CD4-positive, alpha-beta T cell treated with Interleukin-10 for 1 hour (primary cell): ENCODE results near the gene STAB1.

Source experiments
- DNase-seq: peaks from one replicate; pipeline ENCODE4 v3.0.0-alpha.2; 2020

The STAB1 gene

DNA sequence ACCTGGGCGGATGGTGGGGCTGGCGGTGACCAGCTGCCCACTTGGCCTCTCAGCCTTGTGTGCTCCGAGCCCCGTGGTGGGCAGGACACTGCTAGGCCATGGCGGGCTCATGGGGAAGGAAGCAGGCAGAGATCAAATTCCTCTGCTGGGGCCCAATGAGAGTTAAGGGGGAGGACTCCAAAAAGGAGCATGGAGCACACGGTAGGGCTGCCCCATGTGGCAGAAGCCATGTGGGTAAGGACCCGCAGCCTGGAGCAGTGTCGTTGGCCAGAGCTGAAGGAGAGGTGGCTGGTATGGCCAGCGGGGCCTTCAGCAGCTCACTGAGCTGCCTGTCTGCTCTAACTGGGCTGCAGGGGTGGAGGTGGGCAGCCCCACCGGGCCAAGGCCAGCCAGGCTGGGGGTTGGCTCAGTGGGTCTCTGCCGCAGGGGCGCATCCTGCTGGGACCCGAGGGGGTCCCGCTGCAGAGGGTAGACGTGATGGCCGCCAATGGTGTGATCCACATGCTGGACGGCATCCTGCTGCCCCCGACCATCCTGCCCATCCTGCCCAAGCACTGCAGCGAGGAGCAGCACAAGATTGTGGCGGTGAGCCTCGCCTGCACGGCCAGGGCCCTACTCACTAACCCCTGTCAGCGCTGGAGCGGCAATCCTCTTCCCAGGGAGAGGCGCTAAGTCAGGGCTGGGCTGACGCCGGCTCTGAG lies 11.3 kb downstream of the STAB1 start:
- no peak for DNase-seq

- DNase-seq = no peak
Observed at GRCh38 chr3:52507359-52507758, 12.2 kb downstream of the STAB1 start.

GRCh38 chr3:52509753-52510328 lies 14.7 kb downstream of the STAB1 start:
- no peak for DNase-seq

GRCh38 chr3:52511509-52511908 lies 16.4 kb downstream of the STAB1 start:
- no peak for DNase-seq

GRCh38 chr3:52512105-52512504 lies 17.0 kb downstream of the STAB1 start:
- DNase-seq = no peak

- DNase-seq = no peak
Observed at GRCh38 chr3:52512727-52513126, 17.6 kb downstream of the STAB1 start.

GRCh38 chr3:52513281-52513680 lies 18.1 kb downstream of the STAB1 start:
- DNase-seq = no peak

DNA sequence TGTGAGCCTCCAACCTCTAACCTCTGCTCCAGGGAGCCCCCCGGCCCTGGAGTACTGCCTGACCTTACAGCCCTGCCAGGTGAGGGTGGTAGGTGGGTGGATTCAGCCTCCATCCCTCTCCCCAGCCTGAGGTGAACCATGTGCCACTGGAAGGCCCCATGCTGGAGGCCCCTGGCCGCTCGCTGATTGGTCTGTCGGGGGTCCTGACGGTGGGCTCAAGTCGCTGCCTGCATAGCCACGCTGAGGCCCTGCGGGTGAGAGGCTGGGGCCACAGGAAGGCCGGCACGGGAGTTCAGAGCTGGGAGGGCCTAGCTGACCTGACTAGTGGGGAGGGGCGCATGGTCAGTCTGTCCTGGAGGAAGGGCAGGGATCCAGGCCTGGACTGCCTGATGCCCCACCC lies 19.4 kb downstream of the STAB1 start:
- DNase-seq = no peak

DNA sequence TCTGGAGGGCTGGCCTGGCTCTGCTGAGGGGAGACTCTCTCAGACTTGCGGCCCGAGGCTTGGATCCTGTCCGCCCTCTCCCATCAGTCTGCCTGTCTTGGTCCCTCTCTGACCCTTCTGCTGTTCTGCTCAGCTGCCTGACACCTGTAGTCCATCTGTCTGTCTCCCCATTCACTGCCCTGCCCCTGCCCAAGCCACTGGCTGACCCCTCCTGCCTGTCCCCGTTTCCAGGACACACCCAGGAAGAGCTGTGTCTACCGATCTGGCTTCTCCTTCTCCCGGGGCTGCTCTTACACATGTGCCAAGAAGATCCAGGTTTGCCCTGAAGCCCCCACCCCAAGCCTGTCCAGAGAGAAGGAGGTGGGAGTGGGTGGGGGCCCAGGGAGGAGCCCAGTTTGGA lies 20.1 kb downstream of the STAB1 start:
- DNase-seq = no peak

DNA sequence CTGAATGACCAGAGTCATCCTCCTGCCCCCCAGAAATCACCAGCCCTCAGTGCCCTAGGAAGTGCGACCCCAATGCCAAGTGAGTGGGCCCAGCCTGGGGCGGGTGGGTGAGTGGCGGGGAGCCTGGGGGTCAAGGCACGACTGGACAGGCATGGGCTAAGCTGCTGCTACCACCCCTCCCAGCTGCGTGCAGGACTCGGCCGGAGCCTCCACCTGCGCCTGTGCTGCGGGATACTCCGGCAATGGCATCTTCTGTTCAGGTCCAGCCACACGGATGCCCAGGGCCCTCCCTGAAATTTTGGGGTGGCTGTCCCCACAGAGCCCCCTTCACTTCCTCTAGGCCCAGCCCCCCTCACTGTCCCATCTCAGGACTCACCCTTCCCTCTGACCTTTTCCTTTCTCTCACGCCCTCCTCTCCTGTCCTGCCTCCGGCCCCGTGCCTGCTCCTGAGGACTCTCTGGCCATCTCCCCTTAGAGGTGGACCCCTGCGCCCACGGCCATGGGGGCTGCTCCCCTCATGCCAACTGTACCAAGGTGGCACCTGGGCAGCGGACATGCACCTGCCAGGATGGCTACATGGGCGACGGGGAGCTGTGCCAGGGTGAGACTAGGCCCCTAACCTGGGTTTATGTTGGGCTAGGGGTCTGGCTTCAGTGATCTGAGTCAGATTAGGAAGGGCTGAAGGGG lies 21.5 kb downstream of the STAB1 start:
- no peak for DNase-seq

GRCh38 chr3:52517796-52518722 lies 22.9 kb downstream of the STAB1 start:
- DNase-seq = no peak

- no peak for DNase-seq
Observed at GRCh38 chr3:52518723-52519444, 23.7 kb downstream of the STAB1 start.

- no peak for DNase-seq
Observed at GRCh38 chr3:52519445-52520140, 24.5 kb downstream of the STAB1 start.

- DNase-seq = no peak
Observed at GRCh38 chr3:52520141-52520667, 25.1 kb downstream of the STAB1 start.

DNA sequence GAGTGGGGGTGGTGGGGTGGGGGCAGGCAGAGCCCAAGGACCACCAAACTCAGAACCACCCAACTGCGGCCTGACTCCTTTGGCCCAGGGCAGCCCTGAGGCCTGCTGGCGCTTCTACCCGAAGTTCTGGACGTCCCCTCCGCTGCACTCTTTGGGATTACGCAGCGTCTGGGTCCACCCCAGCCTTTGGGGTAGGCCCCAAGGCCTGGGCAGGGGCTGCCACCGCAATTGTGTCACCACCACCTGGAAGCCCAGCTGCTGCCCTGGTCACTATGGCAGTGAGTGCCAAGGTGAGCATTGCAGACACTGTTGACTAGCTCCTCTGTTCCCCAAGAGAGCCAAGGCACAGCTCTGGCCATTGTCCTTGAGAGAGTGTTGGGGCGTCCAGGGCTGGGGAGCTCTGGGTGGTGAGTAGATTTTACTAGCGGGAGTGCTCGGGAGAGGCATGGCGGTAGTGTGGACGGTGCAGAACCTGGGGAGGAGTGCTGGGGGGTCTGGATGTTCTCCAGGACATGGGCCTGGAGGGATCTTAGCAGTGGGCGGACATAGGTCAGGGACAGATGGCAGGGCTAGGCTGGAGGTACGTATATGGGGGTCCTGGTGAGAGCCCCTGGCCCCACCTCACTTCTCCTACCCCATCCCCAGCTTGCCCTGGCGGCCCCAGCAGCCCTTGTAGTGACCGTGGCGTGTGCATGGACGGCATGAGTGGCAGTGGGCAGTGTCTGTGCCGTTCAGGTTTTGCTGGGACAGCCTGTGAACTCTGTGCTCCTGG lies 25.8 kb downstream of the STAB1 start:
- no peak for DNase-seq

GRCh38 chr3:52521488-52521824 lies 26.3 kb downstream of the STAB1 start:
- DNase-seq = no peak

GRCh38 chr3:52521881-52522650 lies 26.9 kb downstream of the STAB1 start:
- no peak for DNase-seq

GRCh38 chr3:52522651-52523251 lies 27.6 kb downstream of the STAB1 start:
- no peak for DNase-seq

DNA sequence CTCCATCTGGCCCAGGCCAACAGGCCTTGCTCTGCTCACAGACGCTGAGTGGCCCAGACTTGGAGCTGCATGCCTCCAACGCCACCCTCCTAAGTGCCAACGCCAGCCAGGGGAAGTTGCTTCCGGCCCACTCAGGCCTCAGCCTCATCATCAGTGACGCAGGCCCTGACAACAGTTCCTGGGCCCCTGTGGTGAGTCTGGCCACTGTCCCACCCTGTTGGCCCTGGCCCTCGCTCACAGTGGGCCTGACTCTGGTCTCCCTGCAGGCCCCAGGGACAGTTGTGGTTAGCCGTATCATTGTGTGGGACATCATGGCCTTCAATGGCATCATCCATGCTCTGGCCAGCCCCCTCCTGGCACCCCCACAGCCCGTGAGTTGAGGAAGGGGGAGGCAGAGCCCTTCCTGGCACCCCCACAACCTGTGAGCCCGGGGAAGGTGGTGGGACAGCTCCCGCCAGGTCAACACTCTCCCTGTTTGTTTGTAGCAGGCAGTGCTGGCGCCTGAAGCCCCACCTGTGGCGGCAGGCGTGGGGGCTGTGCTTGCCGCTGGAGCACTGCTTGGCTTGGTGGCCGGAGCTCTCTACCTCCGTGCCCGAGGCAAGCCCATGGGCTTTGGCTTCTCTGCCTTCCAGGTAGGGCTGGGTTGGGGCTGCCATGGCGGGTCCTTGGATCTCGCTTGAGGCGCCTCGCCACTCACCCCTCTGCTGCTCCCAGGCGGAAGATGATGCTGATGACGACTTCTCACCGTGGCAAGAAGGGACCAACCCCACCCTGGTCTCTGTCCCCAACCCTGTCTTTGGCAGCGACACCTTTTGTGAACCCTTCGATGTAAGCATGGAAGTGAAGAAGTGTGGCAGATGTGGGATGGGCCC lies 28.5 kb downstream of the STAB1 start:
- DNase-seq = no peak
